HG02981 (cell line): ENCODE measurements around the gene BACE2.
"Not testable (repeated sequence)": the region's sequence is repeated elsewhere in the genome, so short reads cannot be mapped to it uniquely, and the experiment has no call there.

Source experiments
- ATAC-seq: cut with Tn5 transposase; IDR thresholded peaks from one replicate; pipeline ENCODE4 v1.9.1; 2021; ENCODE audit warnings: mild to moderate bottlenecking, moderate library complexity; ENCODE audit not compliant: unreplicated experiment

BACE2 gene

GRCh38 chr21:41182547-41182946 is 14.6 kb downstream of the BACE2 start:
- ATAC-seq = no peak

GRCh38 chr21:41183575-41183974 is 15.6 kb downstream of the BACE2 start:
- ATAC-seq = no peak

- no peak for ATAC-seq
Measured at GRCh38 chr21:41185802-41186201, 17.8 kb downstream of the BACE2 start.

GRCh38 chr21:41186755-41187536 is 19.0 kb downstream of the BACE2 start:
- ATAC-seq = no peak

- ATAC-seq = no peak
Measured at GRCh38 chr21:41187537-41188025, 19.6 kb downstream of the BACE2 start.

GRCh38 chr21:41188486-41189149 is 20.7 kb downstream of the BACE2 start:
- no peak for ATAC-seq

- ATAC-seq = no peak
Measured at GRCh38 chr21:41189150-41189745, 21.3 kb downstream of the BACE2 start.

GRCh38 chr21:41192552-41192951 is 24.6 kb downstream of the BACE2 start:
- not testable (repeated sequence) for ATAC-seq

GRCh38 chr21:41195311-41195710 is 27.4 kb downstream of the BACE2 start:
- no peak for ATAC-seq

GRCh38 chr21:41196993-41197392 is 29.0 kb downstream of the BACE2 start:
- ATAC-seq = no peak

- ATAC-seq = no peak
Measured at GRCh38 chr21:41197582-41197981, 29.6 kb downstream of the BACE2 start.

GRCh38 chr21:41198647-41199046 is 30.7 kb downstream of the BACE2 start:
- not testable (repeated sequence) for ATAC-seq

GRCh38 chr21:41199123-41199522 is 31.2 kb downstream of the BACE2 start:
- ATAC-seq = no peak

GRCh38 chr21:41199588-41199987 is 31.6 kb downstream of the BACE2 start:
- no peak for ATAC-seq

GRCh38 chr21:41201385-41201784 is 33.4 kb downstream of the BACE2 start:
- ATAC-seq = no peak

- ATAC-seq = no peak
Measured at GRCh38 chr21:41204736-41205135, 36.8 kb downstream of the BACE2 start.

- ATAC-seq = no peak
Measured at GRCh38 chr21:41207401-41208375, 39.7 kb downstream of the BACE2 start.

GRCh38 chr21:41208376-41208763 is 40.4 kb downstream of the BACE2 start:
- no peak for ATAC-seq

GRCh38 chr21:41209016-41209619 is 41.2 kb downstream of the BACE2 start:
- no peak for ATAC-seq

GRCh38 chr21:41210426-41211059 is 42.6 kb downstream of the BACE2 start:
- no peak for ATAC-seq
